MG63 (cell line): ENCODE results near the gene DAZ2. TPM values are rescaled to one million over a fixed set of nuclear protein-coding genes. Genes with fewer than 3 reads are reported as not detected.
"Not testable (repeated sequence)": the region's sequence is repeated elsewhere in the genome, so short reads cannot be mapped to it uniquely, and the experiment has no call there.

Source experiments
- DNase-seq: peaks from one replicate; pipeline ENCODE4 v3.0.0-alpha.2; 2020
- H3K27me3 ChIP-seq: fragments of 250-450 bp; sonication (Bioruptor Pico); 2 replicates; pipeline ENCODE4 v1.5.1; 2020; ENCODE audit warnings: mild to moderate bottlenecking, moderate library complexity
- H3K36me3 ChIP-seq: fragments of 250-450 bp; sonication (Bioruptor Pico); 2 replicates; pipeline ENCODE4 v1.5.1; 2020; ENCODE audit warnings: mild to moderate bottlenecking, moderate library complexity
- H3K4me3 ChIP-seq: fragments of 250-450 bp; sonication (Bioruptor Pico); 2 replicates; pipeline ENCODE4 v1.5.1; 2020; ENCODE audit warnings: mild to moderate bottlenecking, moderate library complexity
- H3K9me3 ChIP-seq: fragments of 250-450 bp; sonication (Bioruptor Pico); 2 replicates; pipeline ENCODE4 v1.5.1; 2020; ENCODE audit warnings: mild to moderate bottlenecking, moderate library complexity
- total RNA-seq: library from RNA; depleted of rRNA; stranded (reverse); fragments of >200 nt; shearing (Covaris generic); gene quantifications from 2 replicates; pipeline ENCODE4 v1.2.3, GENCODE V29; 2014; ENCODE audit warnings: low replicate concordance; rRNA removed

Gene DAZ2, protein sequence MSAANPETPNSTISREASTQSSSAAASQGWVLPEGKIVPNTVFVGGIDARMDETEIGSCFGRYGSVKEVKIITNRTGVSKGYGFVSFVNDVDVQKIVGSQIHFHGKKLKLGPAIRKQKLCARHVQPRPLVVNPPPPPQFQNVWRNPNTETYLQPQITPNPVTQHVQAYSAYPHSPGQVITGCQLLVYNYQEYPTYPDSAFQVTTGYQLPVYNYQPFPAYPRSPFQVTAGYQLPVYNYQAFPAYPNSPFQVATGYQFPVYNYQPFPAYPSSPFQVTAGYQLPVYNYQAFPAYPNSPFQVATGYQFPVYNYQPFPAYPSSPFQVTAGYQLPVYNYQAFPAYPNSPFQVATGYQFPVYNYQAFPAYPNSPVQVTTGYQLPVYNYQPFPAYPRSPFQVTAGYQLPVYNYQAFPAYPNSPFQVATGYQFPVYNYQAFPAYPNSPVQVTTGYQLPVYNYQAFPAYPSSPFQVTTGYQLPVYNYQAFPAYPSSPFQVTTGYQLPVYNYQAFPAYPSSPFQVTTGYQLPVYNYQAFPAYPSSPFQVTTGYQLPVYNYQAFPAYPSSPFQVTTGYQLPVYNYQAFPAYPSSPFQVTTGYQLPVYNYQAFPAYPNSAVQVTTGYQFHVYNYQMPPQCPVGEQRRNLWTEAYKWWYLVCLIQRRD
- total RNA-seq: not detected in 2 replicates

DNA sequence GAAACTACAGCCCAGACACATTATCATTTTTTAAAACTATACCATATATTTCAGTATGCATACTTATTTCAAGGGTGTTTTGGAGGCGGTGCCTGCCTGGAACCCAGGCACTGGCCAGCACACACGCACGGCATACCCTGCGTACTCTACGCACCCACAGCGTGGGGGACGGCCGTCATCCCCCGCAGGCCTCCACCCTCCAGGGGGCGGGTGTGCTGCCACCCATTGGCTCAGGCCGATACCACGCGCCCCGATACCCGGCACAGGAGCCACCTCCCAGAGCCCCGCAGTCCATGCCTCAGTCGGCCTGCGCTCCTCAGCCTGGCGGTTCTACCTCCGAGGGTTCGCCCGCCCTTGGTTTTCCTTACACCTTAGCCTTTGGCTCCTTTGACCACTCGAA is at the start of gene DAZ2:
Gene DAZ2 (plus strand): TSS at position 301 of the 400 bp plus-strand sequence. CDS start 208 bp downstream, outside the sequence.
- not testable (repeated sequence) for H3K4me3 ChIP-seq, H3K36me3 ChIP-seq

GRCh38 chrY:23198908-23199307 is 20.4 kb upstream of the DAZ2 start, which contains the start of gene DAZ1:
Gene DAZ1, minus strand, starts transcription at chrY:23199008. Its CDS starts 208 bp downstream, at chrY:23198800.
- not testable (repeated sequence) for DNase-seq, H3K27me3 ChIP-seq, H3K36me3 ChIP-seq, H3K4me3 ChIP-seq, H3K9me3 ChIP-seq

More for the DNA sequence above, at the start of gene DAZ2:
- not testable (repeated sequence) for DNase-seq, H3K9me3 ChIP-seq, H3K27me3 ChIP-seq

GRCh38 chrY:23207455-23207854 is 11.9 kb upstream of the DAZ2 start:
- H3K9me3 ChIP-seq, H3K36me3 ChIP-seq, DNase-seq, H3K4me3 ChIP-seq, H3K27me3 ChIP-seq: not testable (repeated sequence)

DNA sequence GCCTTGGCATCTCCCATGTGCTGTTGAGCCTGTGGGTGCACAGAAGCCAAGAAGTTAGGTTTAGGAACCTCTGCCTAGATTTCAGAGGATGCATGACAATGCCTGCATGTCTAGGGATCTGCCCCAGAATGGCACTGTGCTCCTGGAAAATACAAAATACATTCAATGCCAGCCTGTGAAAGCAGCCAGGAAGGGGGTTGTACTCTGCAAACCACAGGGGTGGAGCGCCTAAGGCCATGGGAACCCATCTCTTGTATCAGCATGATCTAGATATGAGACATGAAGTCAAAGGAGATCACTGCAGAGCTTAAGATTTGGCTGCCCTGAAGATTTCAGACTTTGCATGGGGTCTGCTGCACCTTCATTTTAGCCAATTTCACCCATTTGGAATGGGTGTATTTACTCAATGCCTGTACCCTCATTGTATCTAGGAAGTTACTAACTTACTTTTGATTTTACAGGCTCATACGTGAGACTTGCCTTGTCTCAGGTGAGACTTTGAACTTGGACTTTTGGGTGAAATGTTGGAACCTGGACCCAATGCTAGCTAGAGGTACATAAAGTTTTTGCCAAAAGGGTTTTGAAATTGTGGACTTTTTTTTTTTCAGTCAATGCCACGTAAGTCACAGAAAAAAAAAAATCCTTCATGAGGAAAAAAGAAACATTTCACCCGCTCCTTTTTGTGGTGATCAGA is 9.4 kb upstream of the DAZ2 start:
- H3K27me3 ChIP-seq, DNase-seq: not testable (repeated sequence)

GRCh38 chrY:23210681-23211080 is 8.7 kb upstream of the DAZ2 start:
- not testable (repeated sequence) for H3K4me3 ChIP-seq

More for the DNA sequence above, 9.4 kb upstream of the DAZ2 start:
- H3K36me3 ChIP-seq, H3K4me3 ChIP-seq, H3K9me3 ChIP-seq: not testable (repeated sequence)

More at GRCh38 chrY:23210681-23211080, 8.7 kb upstream of the DAZ2 start:
- H3K36me3 ChIP-seq, H3K9me3 ChIP-seq, DNase-seq, H3K27me3 ChIP-seq: not testable (repeated sequence)

Other genes with a start within 250 kb of the DAZ2 start
- gene BPY2, start 235.3 kb upstream of the DAZ2 start, total RNA-seq: not detected in 2 replicates
- gene DAZ1, start 20.5 kb upstream of the DAZ2 start, total RNA-seq: not detected in 2 replicates